ENCODE measurements around the gene LMF1.
A peak's percentile ranks its signal among the peaks of the same experiment; 100 is the strongest.

LMF1 gene

DNA sequence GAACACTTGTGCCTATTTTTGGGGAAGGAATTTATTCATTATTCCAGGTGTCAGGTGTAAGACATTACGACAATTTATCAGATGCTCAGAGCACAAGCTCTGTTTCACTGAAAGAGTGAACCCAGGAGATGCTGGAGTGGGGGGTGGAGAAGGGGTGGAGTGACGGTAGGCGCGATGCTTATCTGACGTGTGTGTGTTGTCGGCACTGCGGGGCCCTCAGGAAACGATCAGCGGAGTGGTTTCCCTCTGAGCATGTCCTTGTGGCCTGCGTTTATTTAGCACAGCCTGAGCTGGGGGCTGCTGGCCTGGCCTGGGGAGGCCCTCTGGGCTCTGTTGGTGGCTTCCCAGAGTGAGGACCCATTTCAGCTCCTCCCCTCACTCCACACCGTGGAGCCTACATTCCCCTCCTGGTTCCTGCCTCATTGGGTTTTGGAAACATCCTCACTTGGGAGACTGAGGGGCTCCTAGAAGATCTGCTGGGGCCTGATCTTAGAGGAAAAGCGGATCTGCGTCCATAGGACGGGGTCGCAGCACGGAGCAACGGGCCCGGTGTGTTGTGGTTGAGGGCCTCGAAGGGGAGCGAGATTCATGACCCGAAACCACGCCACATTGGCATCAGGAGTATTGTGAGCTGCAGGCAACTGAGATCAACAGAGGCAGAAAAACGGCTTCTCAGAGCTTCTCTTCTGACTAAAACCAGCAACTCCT, 151.3 kb downstream of the LMF1 start:
- H3K9ac ChIP-seq (ENCODE audit: low read depth, low read length) = no peak overlapping the region
- H3K36me3 ChIP-seq (ENCODE audit: insufficient read depth, low read length) = no peaks in the 10 kb centered on the region
- H3K4me3 ChIP-seq (ENCODE audit: low read length) = no peak overlapping the region
- 93% methylated on average over 23 of the region's 23 CpGs for WGBS
- H3K9me3 ChIP-seq (ENCODE audit: insufficient read depth, low read depth, low read length) = no peaks in the 10 kb centered on the region
- H3K27me3 ChIP-seq (ENCODE audit: insufficient read depth, low read length) = peaks cover 15% of the 10 kb centered on the region; the same call in 1 of the 2 replicates
- no peaks in the 10 kb centered on the region for H3K4me1 ChIP-seq (ENCODE audit: insufficient read depth, low read length)
- no peak overlapping the region for H3K27ac ChIP-seq (ENCODE audit: low read depth, low read length)

DNA sequence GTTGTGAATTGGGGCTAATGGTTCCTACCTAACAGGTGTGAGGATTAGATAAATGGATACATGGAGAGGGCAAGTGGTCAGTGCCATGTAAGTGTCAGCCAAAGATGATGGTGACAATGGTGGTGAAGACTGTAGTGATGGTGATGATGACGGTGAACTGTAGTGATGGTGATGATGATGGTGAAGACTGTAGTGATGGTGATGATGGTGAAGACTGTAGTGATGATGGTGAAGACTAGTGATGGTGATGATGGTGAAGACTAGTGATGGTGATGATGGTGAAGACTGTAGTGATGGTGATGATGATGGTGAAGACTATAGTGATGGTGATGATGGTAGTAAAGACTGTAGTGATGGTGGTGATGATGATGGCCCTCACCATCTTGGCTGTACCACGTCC, 152.2 kb downstream of the LMF1 start:
- Histone ChIP-seq H3K4me1 (ENCODE audit: insufficient read depth, low read length) (peaks cover 4% of the 10 kb centered on the region; the same call in 1 of the 2 replicates), H3K4me3 (ENCODE audit: low read length) (no peak overlapping the region), H3K27ac (ENCODE audit: low read depth, low read length) (no peak overlapping the region), H3K36me3 (ENCODE audit: insufficient read depth, low read length) (no peaks in the 10 kb centered on the region), H3K9me3 (ENCODE audit: insufficient read depth, low read depth, low read length) (no peaks in the 10 kb centered on the region), H3K9ac (ENCODE audit: low read depth, low read length) (no peak overlapping the region), H3K27me3 (ENCODE audit: insufficient read depth, low read length) (peaks cover 15% of the 10 kb centered on the region; the same call in 1 of the 2 replicates)
- WGBS = 88% methylated on average over 2 of the region's 2 CpGs

DNA sequence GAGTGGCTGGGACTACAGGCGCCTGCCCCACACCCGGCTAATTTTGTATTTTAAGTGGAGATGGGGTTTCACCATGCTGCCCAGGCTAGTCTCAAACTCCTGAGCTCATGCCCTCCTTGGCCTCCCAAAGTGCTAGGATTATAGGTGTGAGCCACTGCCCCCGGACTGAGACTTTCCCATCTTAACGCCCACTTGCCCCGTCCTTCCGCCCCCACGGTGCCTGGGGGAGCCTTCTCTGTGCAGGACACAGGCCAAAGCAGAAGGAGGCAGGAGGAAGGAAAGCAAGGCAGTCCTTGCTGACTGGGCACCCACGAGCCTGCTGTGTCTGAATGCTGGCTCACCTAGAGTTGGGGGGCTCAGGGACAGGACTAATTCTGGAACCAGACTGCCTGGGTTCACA, 152.7 kb downstream of the LMF1 start:
- Histone ChIP-seq H3K36me3 (ENCODE audit: insufficient read depth, low read length) (no peaks in the 10 kb centered on the region), H3K9me3 (ENCODE audit: insufficient read depth, low read depth, low read length) (no peaks in the 10 kb centered on the region), H3K27ac (ENCODE audit: low read depth, low read length) (no peak overlapping the region), H3K4me1 (ENCODE audit: insufficient read depth, low read length) (peaks cover 4% of the 10 kb centered on the region; the same call in 1 of the 2 replicates), H3K27me3 (ENCODE audit: insufficient read depth, low read length) (peaks cover 19% of the 10 kb centered on the region), H3K4me3 (ENCODE audit: low read length) (no peak overlapping the region), H3K9ac (ENCODE audit: low read depth, low read length) (no peak overlapping the region)
- 93% methylated on average over 8 of the region's 8 CpGs for WGBS

DNA sequence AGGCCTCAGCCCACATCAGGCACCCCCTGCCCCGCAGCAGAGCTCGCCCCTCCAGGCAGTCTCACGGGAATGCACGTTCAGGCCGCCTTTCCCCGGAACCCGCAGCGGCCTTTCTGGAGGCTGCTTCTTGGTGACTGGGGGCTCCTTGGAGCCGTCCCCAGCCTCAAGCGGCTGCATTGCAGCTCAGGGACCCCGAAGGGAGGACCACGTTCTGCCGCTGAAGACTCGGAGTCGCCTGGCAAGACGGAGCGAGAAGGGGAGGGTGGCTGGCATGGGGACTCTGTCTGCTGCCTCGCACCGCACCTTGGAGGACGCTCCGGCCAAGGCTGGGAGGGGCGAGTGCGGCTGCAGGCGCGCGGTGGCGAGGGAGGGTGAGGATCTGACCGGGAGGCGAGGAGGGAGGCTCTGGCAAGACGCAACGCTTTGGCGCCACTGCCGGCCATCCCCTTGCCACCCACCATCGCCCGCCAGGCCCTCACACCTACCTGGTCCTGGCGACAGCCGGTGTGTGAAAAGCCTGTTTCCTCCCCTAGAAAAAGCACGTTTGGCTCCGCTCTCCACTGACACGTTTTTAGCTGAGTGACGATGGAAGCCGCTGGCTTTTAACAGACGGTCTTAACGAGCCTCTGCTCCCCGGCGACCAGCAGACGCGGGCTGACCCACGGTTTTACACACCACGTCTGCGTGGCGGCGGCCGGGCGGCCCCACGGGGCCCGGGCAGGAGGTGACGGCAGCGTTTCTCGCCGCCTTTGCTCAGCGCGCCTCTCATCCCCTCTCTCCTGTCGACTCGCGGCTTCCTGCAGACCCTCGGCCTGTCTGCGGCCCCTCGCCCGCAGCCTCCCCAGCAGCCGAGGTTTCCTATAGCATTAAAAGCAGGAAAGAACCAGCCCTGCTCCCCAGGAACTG, 153.5 kb downstream of the LMF1 start:
- H3K4me1 ChIP-seq (ENCODE audit: insufficient read depth, low read length) = peaks cover 4% of the 10 kb centered on the region; the same call in 1 of the 2 replicates
- no peak overlapping the region for H3K27ac ChIP-seq (ENCODE audit: low read depth, low read length)
- H3K36me3 ChIP-seq (ENCODE audit: insufficient read depth, low read length) = no peaks in the 10 kb centered on the region
- 95% methylated on average over 71 of the region's 71 CpGs for WGBS
- H3K27me3 ChIP-seq (ENCODE audit: insufficient read depth, low read length) = peaks cover 23% of the 10 kb centered on the region
- no peak overlapping the region for H3K9ac ChIP-seq (ENCODE audit: low read depth, low read length)
- H3K4me3 ChIP-seq (ENCODE audit: low read length) = no peak overlapping the region
- H3K9me3 ChIP-seq (ENCODE audit: insufficient read depth, low read depth, low read length) = no peaks in the 10 kb centered on the region

DNA sequence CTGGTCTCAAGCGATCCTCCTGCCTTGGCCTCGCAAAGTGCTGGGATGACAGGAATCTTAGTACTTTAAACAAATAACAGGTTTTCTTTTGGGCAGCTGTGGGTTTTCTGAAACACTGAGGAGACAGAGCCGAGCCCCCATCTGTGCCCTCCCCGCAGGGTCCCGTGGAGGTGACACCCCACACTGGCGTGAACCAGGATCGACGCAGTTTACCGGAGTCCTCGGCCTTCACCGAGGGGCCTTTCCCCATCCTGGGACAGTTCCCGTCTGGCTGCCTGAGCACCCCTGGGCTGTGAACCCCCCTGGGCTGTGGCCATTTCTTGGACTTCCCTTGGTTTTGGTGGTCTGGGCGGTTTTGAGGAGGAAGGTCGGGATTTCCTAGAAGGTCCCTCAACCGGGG, 154.9 kb downstream of the LMF1 start:
- WGBS = 96% methylated on average over 15 of the region's 15 CpGs
- H3K27ac ChIP-seq (ENCODE audit: low read depth, low read length) = no peak overlapping the region
- H3K36me3 ChIP-seq (ENCODE audit: insufficient read depth, low read length) = no peaks in the 10 kb centered on the region
- no peak overlapping the region for H3K4me3 ChIP-seq (ENCODE audit: low read length)
- H3K4me1 ChIP-seq (ENCODE audit: insufficient read depth, low read length) = peaks cover 4% of the 10 kb centered on the region; the same call in 1 of the 2 replicates
- H3K27me3 ChIP-seq (ENCODE audit: insufficient read depth, low read length) = peaks cover 22% of the 10 kb centered on the region
- no peaks in the 10 kb centered on the region for H3K9me3 ChIP-seq (ENCODE audit: insufficient read depth, low read depth, low read length)
- H3K9ac ChIP-seq (ENCODE audit: low read depth, low read length) = no peak overlapping the region

DNA sequence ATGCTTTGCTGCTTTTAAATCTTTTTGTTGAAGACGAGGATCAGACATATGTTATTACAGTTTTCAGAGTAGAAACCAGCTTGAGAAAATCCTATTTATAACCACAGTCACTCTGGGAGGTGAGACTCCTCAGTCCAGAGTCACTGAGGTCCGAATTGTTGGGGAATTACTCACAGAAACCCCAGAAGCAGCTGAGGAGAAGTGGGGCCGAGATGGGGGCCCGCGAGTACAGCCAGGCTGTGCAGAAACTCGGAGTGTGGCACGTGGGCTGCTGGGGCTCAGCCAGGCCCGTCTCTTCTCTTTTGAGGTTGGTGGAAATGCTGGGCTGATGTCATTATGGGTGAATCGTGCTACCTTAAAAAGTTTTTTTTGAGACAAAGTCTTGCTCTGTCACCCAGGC, 155.8 kb downstream of the LMF1 start:
- Histone ChIP-seq H3K9me3 (ENCODE audit: insufficient read depth, low read depth, low read length) (no peaks in the 10 kb centered on the region), H3K27me3 (ENCODE audit: insufficient read depth, low read length) (peaks cover 22% of the 10 kb centered on the region), H3K9ac (ENCODE audit: low read depth, low read length) (no peak overlapping the region), H3K4me3 (ENCODE audit: low read length) (no peak overlapping the region), H3K27ac (ENCODE audit: low read depth, low read length) (no peak overlapping the region), H3K36me3 (ENCODE audit: insufficient read depth, low read length) (no peaks in the 10 kb centered on the region), H3K4me1 (ENCODE audit: insufficient read depth, low read length) (peaks cover 4% of the 10 kb centered on the region; the same call in 1 of the 2 replicates)
- WGBS = 91% methylated on average over 9 of the region's 9 CpGs

DNA sequence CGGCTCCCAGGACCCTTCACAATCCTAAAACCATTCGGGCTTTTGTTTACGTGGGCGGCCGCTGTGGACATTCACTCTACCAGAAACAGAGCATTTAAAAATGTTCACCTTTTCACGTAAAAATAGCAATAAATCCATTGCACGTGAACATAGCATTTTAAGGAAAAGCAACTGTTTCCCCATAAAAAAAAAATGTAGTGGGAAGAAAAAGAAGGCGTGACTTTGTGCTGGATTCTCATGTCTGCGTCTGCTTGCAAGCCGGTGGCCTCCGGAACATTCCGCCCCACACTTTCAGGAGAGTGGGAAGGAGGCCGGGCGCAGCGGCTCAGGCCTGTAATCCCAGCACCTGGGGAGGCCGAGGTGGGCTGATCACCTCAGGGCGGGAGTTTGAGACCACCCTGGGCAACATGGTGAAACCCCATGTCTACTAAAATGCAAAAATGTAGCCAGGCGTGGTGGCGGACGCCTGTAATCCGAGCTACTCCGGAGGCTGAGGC, 156.8 kb downstream of the LMF1 start:
- no peaks in the 10 kb centered on the region for H3K36me3 ChIP-seq (ENCODE audit: insufficient read depth, low read length)
- no peak overlapping the region for H3K9ac ChIP-seq (ENCODE audit: low read depth, low read length)
- 66% methylated on average over 22 of the region's 22 CpGs for WGBS
- H3K27ac ChIP-seq (ENCODE audit: low read depth, low read length) = no peak overlapping the region
- H3K27me3 ChIP-seq (ENCODE audit: insufficient read depth, low read length) = peaks cover 18% of the 10 kb centered on the region
- H3K4me3 ChIP-seq (ENCODE audit: low read length) = no peak overlapping the region
- peaks cover 4% of the 10 kb centered on the region; the same call in 1 of the 2 replicates for H3K4me1 ChIP-seq (ENCODE audit: insufficient read depth, low read length)
- no peaks in the 10 kb centered on the region for H3K9me3 ChIP-seq (ENCODE audit: insufficient read depth, low read depth, low read length)

DNA sequence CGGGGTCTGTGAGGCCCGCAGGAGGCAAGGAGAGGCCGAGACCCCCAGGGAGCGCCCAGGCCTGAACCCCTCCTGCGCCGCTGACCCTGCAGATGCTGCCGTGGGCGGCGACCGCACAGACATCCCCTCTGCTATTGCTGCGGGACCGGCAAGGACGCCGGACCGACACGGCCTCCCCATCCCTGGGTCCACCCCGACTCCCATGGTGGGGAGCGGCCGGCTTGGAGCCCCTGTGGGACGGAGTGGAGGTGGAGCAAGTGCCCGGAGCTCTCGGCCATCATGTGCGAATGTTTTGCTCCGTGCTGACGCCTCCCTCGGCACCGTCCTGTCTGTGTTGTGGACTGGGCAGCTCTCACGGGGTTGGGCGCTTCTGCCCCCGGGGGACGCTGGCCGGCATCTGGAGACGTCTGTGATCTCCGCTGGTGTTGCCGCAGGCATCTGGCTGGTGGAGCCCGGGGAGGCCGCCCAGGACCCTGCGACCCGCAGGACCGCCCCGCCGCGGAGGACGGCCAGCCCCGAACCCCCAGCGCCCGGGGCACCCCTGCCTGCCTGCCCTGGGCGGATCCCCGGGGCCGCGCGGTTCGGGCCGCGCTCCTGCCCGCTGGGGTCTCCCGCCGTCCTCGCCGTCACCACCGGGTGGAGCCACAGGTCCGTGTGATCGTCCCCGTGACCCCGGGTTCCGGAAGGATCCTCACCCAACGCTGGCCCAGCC, 157.4 kb downstream of the LMF1 start:
- Histone ChIP-seq H3K9ac (ENCODE audit: low read depth, low read length) (no peak overlapping the region), H3K36me3 (ENCODE audit: insufficient read depth, low read length) (no peaks in the 10 kb centered on the region), H3K27ac (ENCODE audit: low read depth, low read length) (no peak overlapping the region), H3K4me1 (ENCODE audit: insufficient read depth, low read length) (peaks cover 4% of the 10 kb centered on the region; the same call in 1 of the 2 replicates), H3K4me3 (ENCODE audit: low read length) (peak overlapping the region; percentile 48), H3K9me3 (ENCODE audit: insufficient read depth, low read depth, low read length) (no peaks in the 10 kb centered on the region), H3K27me3 (ENCODE audit: insufficient read depth, low read length) (peaks cover 18% of the 10 kb centered on the region)
- WGBS = 19% methylated on average over 67 of the region's 67 CpGs

DNA sequence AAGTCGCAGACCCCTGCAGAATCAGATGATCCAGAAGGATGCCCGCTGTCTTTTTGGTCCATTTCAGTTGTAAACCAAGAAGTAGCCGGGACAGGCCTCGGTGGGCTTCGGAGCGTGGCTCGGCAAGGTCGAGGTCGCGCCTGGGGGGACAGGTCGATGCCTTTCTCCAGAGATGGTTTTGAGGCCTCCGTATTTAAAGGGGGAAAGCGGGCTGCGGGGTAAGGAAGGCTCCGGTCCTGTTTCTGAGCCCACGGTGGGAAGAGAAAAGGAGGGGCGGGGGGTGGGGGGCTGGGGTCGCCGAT, 162.7 kb downstream of the LMF1 start:
- Histone ChIP-seq H3K27me3 (ENCODE audit: insufficient read depth, low read length) (peaks cover 34% of the 10 kb centered on the region), H3K36me3 (ENCODE audit: insufficient read depth, low read length) (no peaks in the 10 kb centered on the region), H3K27ac (ENCODE audit: low read depth, low read length) (no peak overlapping the region), H3K9me3 (ENCODE audit: insufficient read depth, low read depth, low read length) (no peaks in the 10 kb centered on the region), H3K9ac (ENCODE audit: low read depth, low read length) (peak overlapping the region; percentile 51; the same call in 1 of the 2 replicates), H3K4me3 (ENCODE audit: low read length) (peak overlapping the region; percentile 78), H3K4me1 (ENCODE audit: insufficient read depth, low read length) (no peaks in the 10 kb centered on the region)
- 39% methylated on average over 19 of the region's 19 CpGs for whole genome bisulfite sequencing

DNA sequence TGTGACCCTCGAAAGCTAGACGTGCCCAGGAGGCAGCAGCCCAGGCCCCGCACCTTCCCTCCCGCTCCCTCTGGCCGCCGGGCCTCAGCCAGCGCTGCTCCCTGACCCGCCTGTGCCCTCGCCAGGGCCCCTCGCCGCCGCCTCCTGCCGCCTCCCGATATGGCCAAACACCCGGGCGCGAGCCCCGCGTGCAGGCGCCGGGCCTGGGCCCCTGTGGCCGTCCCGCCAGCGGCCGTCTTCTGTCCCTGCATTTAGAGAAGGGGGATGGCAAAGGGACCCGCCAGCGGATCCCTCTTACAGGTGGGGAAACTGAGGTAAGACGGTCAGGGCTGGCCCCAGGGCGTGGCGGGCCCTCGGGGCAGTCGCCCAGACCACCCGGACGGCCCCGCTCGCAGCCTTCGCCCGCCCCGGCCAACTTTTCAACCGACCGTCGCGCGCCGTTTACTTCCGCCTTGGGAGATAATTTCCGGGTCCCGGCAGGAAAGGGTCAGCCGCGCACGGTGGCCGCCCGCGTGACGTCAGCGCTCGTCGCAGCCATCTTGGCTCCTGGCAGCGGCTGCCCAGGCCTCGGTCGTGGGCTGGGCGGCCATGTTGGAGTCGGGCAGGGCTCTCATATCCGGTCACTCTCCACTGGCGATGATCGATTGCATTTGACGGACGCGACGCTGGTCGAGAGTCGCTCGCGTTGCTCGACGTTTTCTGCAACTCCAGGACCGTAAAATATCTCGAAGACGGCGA, 163.3 kb downstream of the LMF1 start:
- WGBS = 52% methylated on average over 80 of the region's 80 CpGs
- Histone ChIP-seq H3K4me3 (ENCODE audit: low read length) (peak overlapping the region; percentile 78), H3K4me1 (ENCODE audit: insufficient read depth, low read length) (no peaks in the 10 kb centered on the region), H3K27me3 (ENCODE audit: insufficient read depth, low read length) (peaks cover 35% of the 10 kb centered on the region), H3K36me3 (ENCODE audit: insufficient read depth, low read length) (no peaks in the 10 kb centered on the region), H3K9me3 (ENCODE audit: insufficient read depth, low read depth, low read length) (no peaks in the 10 kb centered on the region), H3K27ac (ENCODE audit: low read depth, low read length) (peak overlapping the region; percentile 64; the same call in 1 of the 2 replicates), H3K9ac (ENCODE audit: low read depth, low read length) (peak overlapping the region; percentile 75)

All from HUES64 (cell line).